ENCODE measurements around the gene TMEM9. TPM values are rescaled to one million over a fixed set of nuclear protein-coding genes. Genes with fewer than 3 reads are reported as not detected.

TMEM9 gene
- total and polyA plus RNA-seq, 4 donors, result 30.5 to 59.5 (median 49.0) TPM

- TF ChIP-seq RXRA (IDR thresholded peaks at IDR 0.05) (no peak), MAX (IDR thresholded peaks at IDR 0.05) (no peak), FOXA1 (IDR thresholded peaks at IDR 0.05) (no peak)
Measured at GRCh38 chr1:201136355-201137023, 17.8 kb downstream of the TMEM9 start (continued).

- no peak for TF ChIP-seq TAF1 (conservative IDR thresholded peaks at IDR 0.05)
- TF ChIP-seq FOXA2 (IDR thresholded peaks at IDR 0.05), result no peak
- no peak for TF ChIP-seq REST (IDR thresholded peaks at IDR 0.05)
- no peak for TF ChIP-seq RAD21 (IDR thresholded peaks at IDR 0.05)
- no peak for TF ChIP-seq FOXA1 (IDR thresholded peaks at IDR 0.05)
- TF ChIP-seq HNF4G (IDR thresholded peaks at IDR 0.05), result no peak
- TF ChIP-seq GABPA (IDR thresholded peaks at IDR 0.05 in 1 of 2, conservative IDR thresholded peaks at IDR 0.05 in 1 of 2), result no peak
- no peak for TF ChIP-seq JUND (IDR thresholded peaks at IDR 0.05)
- TF ChIP-seq EGR1 (IDR thresholded peaks at IDR 0.05; ENCODE audit: low read depth in 2 of 2), result no peak
- TF ChIP-seq SP1 (IDR thresholded peaks at IDR 0.05), result no peak
- TF ChIP-seq HNF4A (conservative IDR thresholded peaks at IDR 0.05), result no peak
- 83% methylated on average over 6 of the region's 6 CpGs for WGBS
- Histone ChIP-seq H3K4me3 (ENCODE audit: low read depth in 1 of 3, low read length in 3 of 3) (no peak overlapping the region), H3K9ac (ENCODE audit: low read depth in 1 of 2, low read length in 2 of 2) (no peak overlapping the region), H3K4me1 (ENCODE audit: control insufficient read depth in 4 of 4, insufficient read depth in 4 of 4, low read length in 3 of 4) (no peaks in the 10 kb centered on the region), H3K27ac (ENCODE audit: low read depth in 1 of 2, low read length in 2 of 2) (no peak overlapping the region), H3K36me3 (ENCODE audit: control insufficient read depth in 4 of 4, insufficient read depth in 3 of 4, low read depth in 1 of 4, low read length in 3 of 4) (peaks cover 0 to 34% (median 6%) of the 10 kb centered on the region in 4 donors), H3K27me3 (ENCODE audit: control insufficient read depth in 4 of 4, insufficient read depth in 4 of 4, low read length in 3 of 4) (no peaks in the 10 kb centered on the region), H3K9me3 (ENCODE audit: control insufficient read depth in 4 of 4, low read length in 3 of 4) (no peaks in the 10 kb centered on the region)
- DNase-seq (ENCODE audit: low spot score), result no peak
Measured at GRCh38 chr1:201134405-201134804, 19.9 kb downstream of the TMEM9 start.

- DNase-seq (ENCODE audit: low spot score), result no peak
- Histone ChIP-seq H3K27ac (ENCODE audit: low read depth in 1 of 2, low read length in 2 of 2) (no peak overlapping the region), H3K9ac (ENCODE audit: low read depth in 1 of 2, low read length in 2 of 2) (no peak overlapping the region), H3K9me3 (ENCODE audit: control insufficient read depth in 4 of 4, low read length in 3 of 4) (no peaks in the 10 kb centered on the region), H3K4me1 (ENCODE audit: control insufficient read depth in 4 of 4, insufficient read depth in 4 of 4, low read length in 3 of 4) (no peaks in the 10 kb centered on the region), H3K27me3 (ENCODE audit: control insufficient read depth in 4 of 4, insufficient read depth in 4 of 4, low read length in 3 of 4) (no peaks in the 10 kb centered on the region), H3K4me3 (ENCODE audit: low read depth in 1 of 3, low read length in 3 of 3) (no peak overlapping the region), H3K36me3 (ENCODE audit: control insufficient read depth in 4 of 4, insufficient read depth in 3 of 4, low read depth in 1 of 4, low read length in 3 of 4) (peaks cover 0 to 18% (median 5%) of the 10 kb centered on the region in 4 donors)
- WGBS, result 49% methylated on average over 4 of the region's 4 CpGs
- TF ChIP-seq RAD21 (IDR thresholded peaks at IDR 0.05) (no peak), GABPA (IDR thresholded peaks at IDR 0.05 in 1 of 2, conservative IDR thresholded peaks at IDR 0.05 in 1 of 2) (no peak), NR2F2 (IDR thresholded peaks at IDR 0.05) (peak; percentile 82), FOXA1 (IDR thresholded peaks at IDR 0.05) (no peak), RXRA (IDR thresholded peaks at IDR 0.05) (peak in 1 of 2 donors; percentile 49), HNF4G (IDR thresholded peaks at IDR 0.05) (no peak)
Measured at GRCh38 chr1:201131398-201131797, 22.9 kb downstream of the TMEM9 start.

Data from liver (tissue), 9 donors.